Fibroblast of mammary gland (primary cell): ENCODE measurements around the gene PRMT3.

ENCODE experiments used
- DNase-seq: peaks from one replicate; pipeline ENCODE4 v3.0.0-alpha.2; 2010; ENCODE audit warnings: low read depth
- H3K4me3 ChIP-seq: 2 replicates; pipeline ENCODE4 v1.5.1; 2011; ENCODE audit warnings: low read depth, mild to moderate bottlenecking, low read length, moderate library complexity; ENCODE audit not compliant: control insufficient read depth
- CTCF ChIP-seq: conservative IDR thresholded peaks from 2 replicates; pipeline ENCODE4 v1.5.1; 2011; ENCODE audit warnings: low read depth, low read length, inconsistent platforms; ENCODE audit not compliant: control insufficient read depth, insufficient read depth

The PRMT3 gene

GRCh38 chr11:20399498-20399897 lies 12.0 kb downstream of the PRMT3 start:
- DNase-seq = no peak
- TF ChIP-seq CTCF = no peak

GRCh38 chr11:20403059-20403458 lies 15.5 kb downstream of the PRMT3 start:
- H3K4me3 ChIP-seq = no peak overlapping the region
- TF ChIP-seq CTCF = no peak
- DNase-seq = no peak

More at GRCh38 chr11:20399498-20399897, 12.0 kb downstream of the PRMT3 start:
- no peak overlapping the region for H3K4me3 ChIP-seq

- no peak for DNase-seq
- no peak overlapping the region for H3K4me3 ChIP-seq
- TF ChIP-seq CTCF = no peak
Measured at GRCh38 chr11:20406484-20406883, 19.0 kb downstream of the PRMT3 start.

DNA sequence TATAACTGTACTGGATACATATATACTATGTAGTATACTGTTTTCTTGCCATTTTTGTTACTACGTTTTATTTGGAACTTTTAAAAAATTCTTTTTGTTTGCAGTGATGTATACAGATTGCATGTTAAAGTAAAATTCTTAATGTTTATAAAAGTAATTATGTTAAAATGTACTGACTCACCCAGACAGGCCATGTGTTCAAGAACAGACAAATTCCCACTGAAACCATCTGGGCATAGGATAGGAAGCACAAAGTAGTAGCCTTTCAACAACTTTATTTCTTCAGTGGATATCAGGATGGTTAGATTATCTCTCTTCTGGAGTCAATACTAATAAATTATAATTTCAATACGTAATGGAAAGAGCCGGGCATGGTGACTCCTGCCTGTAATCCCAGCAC lies 19.8 kb downstream of the PRMT3 start:
- no peak for TF ChIP-seq CTCF
- DNase-seq = peak; percentile 12
- no peak overlapping the region for H3K4me3 ChIP-seq

GRCh38 chr11:20415432-20415831 lies 27.9 kb downstream of the PRMT3 start:
- TF ChIP-seq CTCF = no peak
- DNase-seq = no peak
- no peak overlapping the region for H3K4me3 ChIP-seq

DNA sequence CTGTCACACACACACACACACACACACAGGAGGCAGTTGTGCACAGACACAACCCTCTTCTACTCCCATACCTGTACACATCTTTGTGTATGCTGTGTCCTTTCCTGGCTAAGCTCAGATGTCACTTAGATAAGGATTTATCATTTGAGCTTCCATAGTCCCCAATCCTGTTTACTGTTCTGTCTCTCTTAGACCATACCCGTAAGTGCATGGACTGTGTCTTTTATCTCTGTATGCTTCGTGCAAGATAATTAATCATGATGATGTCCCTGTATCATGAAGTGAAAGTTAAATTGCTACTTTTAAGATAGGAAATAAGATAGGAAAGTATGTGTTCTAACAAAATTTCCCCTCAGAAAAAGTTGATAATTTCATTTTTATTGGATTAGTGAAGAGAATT lies 30.3 kb downstream of the PRMT3 start:
- no peak overlapping the region for H3K4me3 ChIP-seq
- DNase-seq = no peak
- TF ChIP-seq CTCF = no peak

- DNase-seq = no peak
- H3K4me3 ChIP-seq = no peak overlapping the region
- TF ChIP-seq CTCF = no peak
Measured at GRCh38 chr11:20421946-20422345, 34.4 kb downstream of the PRMT3 start.
